Tibial nerve (tissue), 4 donors: ENCODE results near the gene MAP3K14. TPM values are rescaled to one million over a fixed set of nuclear protein-coding genes. Genes with fewer than 3 reads are reported as not detected.

Experiments used
- DNase-seq, 2 donors: peaks; one replicate each; pipeline ENCODE4 v3.0.0-alpha.2; 2019; ENCODE audit warnings: low spot score in 2 of 2
- H3K27ac ChIP-seq, 4 donors: fragments of 200-600 bp; sonication (generic) in 3 of 4; one replicate each; pipeline ENCODE4 v1.5.1; 2017 to 2019; ENCODE audit warnings: mild to moderate bottlenecking in 1 of 4
- H3K27me3 ChIP-seq, 2 donors: fragments of 200-600 bp; sonication (generic) in 1 of 2; one replicate each; pipeline versions ENCODE4 v1.5.1 to v1.6.0; 2017 to 2019
- H3K36me3 ChIP-seq, 3 donors: fragments of 200-600 bp; sonication (generic); one replicate each; pipeline ENCODE4 v1.5.1; 2018 to 2019
- H3K4me1 ChIP-seq, 4 donors: fragments of 200-600 bp; sonication (generic) in 3 of 4; one replicate each; pipeline ENCODE4 v1.5.1; 2017 to 2019
- H3K4me3 ChIP-seq, 4 donors: fragments of 200-600 bp; sonication (generic) in 3 of 4; one replicate each; pipeline ENCODE4 v1.5.1; 2017 to 2019; ENCODE audit warnings: mild to moderate bottlenecking in 1 of 4, moderate library complexity in 1 of 4
- H3K9me3 ChIP-seq, 4 donors: fragments of 200-600 bp; sonication (generic) in 3 of 4; one replicate each; pipeline ENCODE4 v1.5.1; 2017 to 2019
- EP300 ChIP-seq, 2 donors: sonication (generic); formaldehyde crosslinking; IDR thresholded peaks; one replicate each; pipeline ENCODE4 v1.6.1; 2017; ENCODE audit warnings: antibody characterized with exemption in 2 of 2, mild to moderate bottlenecking in 1 of 2
- POLR2A ChIP-seq, 2 donors: fragments of 450-650 bp; IDR thresholded peaks; one replicate each; pipeline ENCODE4 v1.6.1; 2017; ENCODE audit warnings: antibody characterized with exemption in 2 of 2, mild to moderate bottlenecking in 2 of 2, moderate library complexity in 2 of 2
- WGBS, 2 donors: methylation state at CpG; one replicate each; pipeline ENCODE4 v1.1.5; 2018; 5-methylcytosine and 5-hydroxymethylcytosine counted together
- total RNA-seq, 4 donors: library from RNA; depleted of rRNA; stranded (reverse); fragments of >200 nt; gene quantifications; one replicate each; pipeline ENCODE4 v1.1.0, GENCODE V29; 2016
- TF ChIP-seq, protein P1 (sequence below), 5 experiments: fragments of 200-600 bp in 3 of 5; fragments of 450-650 bp in 2 of 5; sonication (generic) in 3 of 5; IDR thresholded peaks; one replicate each; pipeline ENCODE4 v1.5.1; 2016 to 2019; ENCODE audit warnings: antibody characterized with exemption in 5 of 5, mild to moderate bottlenecking in 3 of 5, moderate library complexity in 2 of 5

Gene MAP3K14
- total RNA-seq, 4 donors from 2014 or later: 9.6 to 15.6 (median 13.3) TPM

GRCh38 chr17:45240905-45241327 lies 75.9 kb downstream of the MAP3K14 start:
- WGBS, 2 donors: 42 to 56% methylated on average over 20 to 21 of the region's 21 CpGs
- Histone ChIP-seq H3K27ac (no peak overlapping the region), H3K9me3 (no peaks in the 10 kb centered on the region), H3K4me1 (peaks cover 0 to 10% (median 3%) of the 10 kb centered on the region in 4 donors), H3K4me3 (no peak overlapping the region), H3K27me3 (peaks cover 0 to 29% of the 10 kb centered on the region in 2 donors), H3K36me3 (peaks cover 0 to 29% (median 6%) of the 10 kb centered on the region in 3 donors)
- no peak for DNase-seq
- TF ChIP-seq, protein P1, sequence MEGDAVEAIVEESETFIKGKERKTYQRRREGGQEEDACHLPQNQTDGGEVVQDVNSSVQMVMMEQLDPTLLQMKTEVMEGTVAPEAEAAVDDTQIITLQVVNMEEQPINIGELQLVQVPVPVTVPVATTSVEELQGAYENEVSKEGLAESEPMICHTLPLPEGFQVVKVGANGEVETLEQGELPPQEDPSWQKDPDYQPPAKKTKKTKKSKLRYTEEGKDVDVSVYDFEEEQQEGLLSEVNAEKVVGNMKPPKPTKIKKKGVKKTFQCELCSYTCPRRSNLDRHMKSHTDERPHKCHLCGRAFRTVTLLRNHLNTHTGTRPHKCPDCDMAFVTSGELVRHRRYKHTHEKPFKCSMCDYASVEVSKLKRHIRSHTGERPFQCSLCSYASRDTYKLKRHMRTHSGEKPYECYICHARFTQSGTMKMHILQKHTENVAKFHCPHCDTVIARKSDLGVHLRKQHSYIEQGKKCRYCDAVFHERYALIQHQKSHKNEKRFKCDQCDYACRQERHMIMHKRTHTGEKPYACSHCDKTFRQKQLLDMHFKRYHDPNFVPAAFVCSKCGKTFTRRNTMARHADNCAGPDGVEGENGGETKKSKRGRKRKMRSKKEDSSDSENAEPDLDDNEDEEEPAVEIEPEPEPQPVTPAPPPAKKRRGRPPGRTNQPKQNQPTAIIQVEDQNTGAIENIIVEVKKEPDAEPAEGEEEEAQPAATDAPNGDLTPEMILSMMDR (IDR thresholded peaks at IDR 0.05): no peak
- no peak for TF ChIP-seq EP300 (IDR thresholded peaks at IDR 0.05)
- TF ChIP-seq POLR2A (IDR thresholded peaks at IDR 0.05): no peak

DNA sequence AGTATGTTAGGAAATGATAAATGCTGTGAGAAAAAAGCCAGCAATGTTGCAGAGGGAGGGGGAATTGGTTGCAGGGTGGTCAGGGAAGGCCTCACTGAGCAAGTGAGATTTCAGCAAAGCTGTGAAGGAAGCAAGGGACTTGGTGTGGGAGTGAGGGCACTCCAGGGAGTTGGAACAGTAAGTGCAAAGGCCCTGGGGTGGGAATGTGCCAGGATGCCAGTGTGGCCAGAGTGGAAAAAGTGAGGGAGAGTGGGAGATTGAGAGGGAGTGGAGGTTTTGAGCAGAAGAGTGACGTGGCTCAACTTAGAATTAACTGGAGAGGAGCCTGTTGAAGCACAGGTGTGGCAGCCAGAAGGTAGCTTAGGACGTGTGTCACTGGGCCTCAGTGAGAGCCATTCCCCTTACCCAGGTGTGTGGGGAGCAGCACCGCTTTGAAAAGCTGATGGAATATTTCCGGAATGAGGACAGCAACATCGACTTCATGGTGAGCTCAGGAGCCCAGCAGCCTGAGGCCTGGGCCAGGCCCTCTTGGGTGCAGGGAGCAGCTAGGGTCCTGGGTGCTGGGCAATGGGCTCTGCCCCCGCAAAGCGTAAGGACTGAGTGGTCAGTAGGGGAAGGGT lies 78.6 kb downstream of the MAP3K14 start:
- no peak for DNase-seq
- 91 to 95% methylated on average over 7 of the region's 7 CpGs for WGBS, 2 donors
- H3K27me3 ChIP-seq: peaks cover 0 to 29% of the 10 kb centered on the region in 2 donors
- H3K4me1 ChIP-seq: peaks cover 0 to 10% (median 5%) of the 10 kb centered on the region in 4 donors
- no peak overlapping the region for H3K27ac ChIP-seq
- peaks cover 0 to 8% (median 6%) of the 10 kb centered on the region in 3 donors for H3K36me3 ChIP-seq
- TF ChIP-seq POLR2A (IDR thresholded peaks at IDR 0.05) (no peak), EP300 (IDR thresholded peaks at IDR 0.05) (no peak)
- TF ChIP-seq, protein P1 (IDR thresholded peaks at IDR 0.05): no peak
- no peaks in the 10 kb centered on the region for H3K9me3 ChIP-seq
- no peak overlapping the region for H3K4me3 ChIP-seq

DNA sequence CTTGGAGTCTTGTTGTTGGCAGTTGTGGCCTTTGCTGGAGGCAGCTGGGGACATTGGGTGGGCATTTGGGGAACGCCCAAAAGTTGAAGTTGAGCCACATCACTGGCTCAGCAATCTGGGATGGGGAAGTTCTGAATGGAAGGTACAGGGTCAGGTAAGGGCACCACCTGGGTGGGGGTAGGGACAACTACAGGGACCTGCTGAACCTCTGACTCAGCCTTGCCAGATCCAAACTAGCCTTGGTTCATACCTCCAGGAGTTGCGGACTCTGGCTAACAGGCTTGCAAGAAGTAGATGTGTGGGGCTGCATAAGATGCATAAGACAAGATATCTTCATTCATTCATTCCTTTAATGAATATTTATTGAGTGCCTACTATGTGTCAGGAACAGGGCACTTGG lies 79.1 kb downstream of the MAP3K14 start:
- Histone ChIP-seq H3K9me3 (no peaks in the 10 kb centered on the region), H3K27me3 (peaks cover 0 to 29% of the 10 kb centered on the region in 2 donors), H3K4me1 (peaks cover 0 to 10% (median 5%) of the 10 kb centered on the region in 4 donors), H3K4me3 (no peak overlapping the region), H3K27ac (no peak overlapping the region), H3K36me3 (peaks cover 0 to 6% (median 2%) of the 10 kb centered on the region in 3 donors)
- no peak for TF ChIP-seq EP300 (IDR thresholded peaks at IDR 0.05)
- WGBS, 2 donors: 91 to 98% methylated on average over 2 of the region's 2 CpGs
- no peak for DNase-seq

DNA sequence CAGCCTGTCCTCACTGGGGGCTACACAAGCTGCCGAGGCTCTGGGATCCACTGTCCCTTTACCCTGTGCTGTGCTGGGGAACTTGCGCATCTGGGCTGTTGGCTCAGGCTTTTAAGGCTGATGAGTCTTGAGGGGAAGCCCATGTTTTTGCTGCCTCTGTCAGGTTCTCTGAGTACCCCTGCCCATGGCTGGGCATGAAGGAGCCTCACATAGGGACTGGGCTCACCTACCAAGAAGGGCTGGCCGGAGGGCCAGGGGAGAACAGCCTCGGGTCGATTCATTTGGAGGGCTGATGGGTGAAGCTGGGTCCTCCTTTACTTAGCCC lies 80.6 kb downstream of the MAP3K14 start:
- TF ChIP-seq EP300 (IDR thresholded peaks at IDR 0.05): no peak
- TF ChIP-seq, protein P1 (IDR thresholded peaks at IDR 0.05): no peak
- TF ChIP-seq POLR2A (IDR thresholded peaks at IDR 0.05): no peak
- no peaks in the 10 kb centered on the region for H3K9me3 ChIP-seq
- 71 to 84% methylated on average over 4 to 5 of the region's 5 CpGs for WGBS, 2 donors
- DNase-seq: no peak
- H3K27me3 ChIP-seq: peaks cover 0 to 25% of the 10 kb centered on the region in 2 donors
- H3K4me3 ChIP-seq: no peak overlapping the region
- no peak overlapping the region for H3K27ac ChIP-seq
- H3K36me3 ChIP-seq: peaks cover 0 to 6% (median 0%) of the 10 kb centered on the region in 3 donors
- H3K4me1 ChIP-seq: peaks cover 0 to 10% (median 5%) of the 10 kb centered on the region in 4 donors

DNA sequence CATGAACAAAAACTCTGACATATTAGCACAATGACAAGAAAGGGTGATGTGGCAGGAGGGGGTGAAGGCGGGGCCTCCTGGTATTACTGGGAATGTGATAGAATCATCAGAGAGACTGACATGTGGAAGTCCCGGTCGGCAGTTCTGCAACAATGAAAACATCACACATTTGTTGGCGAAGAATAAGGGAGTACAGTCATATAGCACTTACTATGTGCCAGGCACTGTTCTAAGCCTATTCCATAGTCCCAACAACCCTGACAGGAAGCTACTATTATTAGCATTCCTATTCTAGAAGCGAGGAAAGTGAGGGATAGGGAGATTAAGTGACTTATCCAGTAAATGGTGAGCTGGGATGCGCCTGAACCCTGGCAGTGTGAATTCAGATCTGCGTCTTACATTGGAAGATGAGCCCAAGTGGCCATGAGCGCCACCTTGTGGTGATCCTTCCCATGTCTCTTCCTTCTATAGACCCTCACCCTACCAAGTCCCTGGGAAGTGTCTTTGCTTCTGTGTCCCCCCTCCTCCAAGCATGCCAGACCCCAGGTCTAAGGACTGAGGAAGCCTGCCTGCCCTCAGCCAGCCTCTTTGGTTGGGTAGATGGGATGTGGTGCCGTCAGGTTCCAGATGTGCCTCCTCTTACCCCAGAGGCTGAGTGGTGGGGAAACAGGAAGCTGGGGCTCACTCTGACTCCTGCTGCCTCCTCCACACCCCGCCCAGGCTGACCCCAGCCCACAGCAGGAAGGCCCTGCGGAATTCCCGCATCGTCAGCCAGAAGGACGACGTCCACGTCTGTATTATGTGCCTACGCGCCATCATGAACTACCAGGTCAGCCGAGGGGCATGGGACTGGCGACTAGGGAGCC lies 81.2 kb downstream of the MAP3K14 start:
- peak; percentile 67 to 90 for DNase-seq
- H3K4me1 ChIP-seq: peaks cover 0 to 14% (median 7%) of the 10 kb centered on the region in 4 donors
- 45 to 53% methylated on average over 16 to 18 of the region's 20 CpGs for WGBS, 2 donors
- H3K36me3 ChIP-seq: peaks cover 0 to 6% (median 0%) of the 10 kb centered on the region in 3 donors
- no peak for TF ChIP-seq POLR2A (IDR thresholded peaks at IDR 0.05)
- TF ChIP-seq, protein P1 (IDR thresholded peaks at IDR 0.05): peak; percentile 70 to 87 (median 75)
- H3K27me3 ChIP-seq: peaks cover 0 to 19% of the 10 kb centered on the region in 2 donors
- H3K9me3 ChIP-seq: no peaks in the 10 kb centered on the region
- H3K27ac ChIP-seq: no peak overlapping the region
- no peak overlapping the region for H3K4me3 ChIP-seq
